Suprapubic skin (tissue), 4 donors: ENCODE measurements around the gene TCAIM. TPM values are rescaled to one million over a fixed set of nuclear protein-coding genes. Genes with fewer than 3 reads are reported as not detected.
"Not testable (repeated sequence)": the region's sequence is repeated elsewhere in the genome, so short reads cannot be mapped to it uniquely, and the experiment has no call there.

Source experiments
- DNase-seq, 2 donors: peaks; one replicate each; pipeline ENCODE4 v3.0.0-alpha.2; 2019; ENCODE audit warnings: low spot score in 2 of 2
- H3K27ac ChIP-seq: fragments of 200-600 bp; sonication (generic); one replicate; pipeline ENCODE4 v1.5.1; 2019
- H3K27me3 ChIP-seq: fragments of 200-600 bp; sonication (generic); one replicate; pipeline ENCODE4 v1.5.1; 2019
- H3K36me3 ChIP-seq: fragments of 200-600 bp; sonication (generic); one replicate; pipeline ENCODE4 v1.5.1; 2019
- H3K4me1 ChIP-seq: fragments of 200-600 bp; sonication (generic); one replicate; pipeline ENCODE4 v1.5.1; 2019
- H3K4me3 ChIP-seq: fragments of 200-600 bp; sonication (generic); one replicate; pipeline ENCODE4 v1.5.1; 2019; ENCODE audit warnings: mild to moderate bottlenecking
- H3K9me3 ChIP-seq: fragments of 200-600 bp; sonication (generic); one replicate; pipeline ENCODE4 v1.5.1; 2019
- CTCF ChIP-seq, 2 donors: fragments of 200-600 bp in 1 of 2; fragments of 450-650 bp in 1 of 2; sonication (generic) in 1 of 2; IDR thresholded peaks; one replicate each; pipeline ENCODE4 v1.5.1; 2016 to 2019; ENCODE audit warnings: antibody characterized with exemption in 2 of 2, mild to moderate bottlenecking in 1 of 2, moderate library complexity in 1 of 2
- EP300 ChIP-seq: sonication (generic); formaldehyde crosslinking; IDR thresholded peaks from one replicate; pipeline ENCODE4 v1.6.1; 2017; ENCODE audit warnings: antibody characterized with exemption
- POLR2A ChIP-seq, 2 donors: fragments of 450-650 bp; IDR thresholded peaks; one replicate each; pipeline ENCODE4 v1.6.1; 2017; ENCODE audit warnings: antibody characterized with exemption in 2 of 2, mild to moderate bottlenecking in 2 of 2, moderate library complexity in 2 of 2
- POLR2AphosphoS5 ChIP-seq, 3 donors: sonication (generic); formaldehyde crosslinking; IDR thresholded peaks; one replicate each; pipeline ENCODE4 v1.6.1; 2017; ENCODE audit warnings: antibody characterized with exemption in 3 of 3
- WGBS: methylation state at CpG from one replicate; pipeline ENCODE4 v1.1.5; 2018; 5-methylcytosine and 5-hydroxymethylcytosine counted together
- total RNA-seq, 4 donors: library from RNA; depleted of rRNA; stranded (reverse); fragments of >200 nt; gene quantifications; one replicate each; pipeline ENCODE4 v1.1.0, GENCODE V29; 2016

Gene TCAIM
- total RNA-seq, 4 donors from 2014 or later = 23.3 to 26.9 (median 25.4) TPM

GRCh38 chr3:44395714-44396113, 57.1 kb downstream of the TCAIM start:
- Histone ChIP-seq H3K27ac (no peak overlapping the region), H3K36me3 (peaks cover 25% of the 10 kb centered on the region), H3K27me3 (no peaks in the 10 kb centered on the region), H3K4me1 (no peaks in the 10 kb centered on the region), H3K9me3 (no peaks in the 10 kb centered on the region), H3K4me3 (no peak overlapping the region)
- TF ChIP-seq POLR2AphosphoS5 (IDR thresholded peaks at IDR 0.05) (no peak), POLR2A (IDR thresholded peaks at IDR 0.05) (no peak), CTCF (IDR thresholded peaks at IDR 0.05) (no peak), EP300 (no peak)
- no peak for DNase-seq
- 90% methylated on average over 9 of the region's 9 CpGs for WGBS

- 91% methylated on average over 9 of the region's 9 CpGs for WGBS
- Histone ChIP-seq H3K27me3 (no peaks in the 10 kb centered on the region), H3K36me3 (peaks cover 28% of the 10 kb centered on the region)
These were observed 57.9 kb downstream of the TCAIM start for GRCh38 chr3:44396200-44397171.

GRCh38 chr3:44398271-44398670, 59.7 kb downstream of the TCAIM start:
- DNase-seq, H3K27me3 ChIP-seq, H3K4me3 ChIP-seq, H3K9me3 ChIP-seq, H3K4me1 ChIP-seq, H3K27ac ChIP-seq: not testable (repeated sequence)
- peaks cover 37% of the 10 kb centered on the region for H3K36me3 ChIP-seq
- WGBS = 95% methylated on average over 8 of the region's 8 CpGs

More at GRCh38 chr3:44396200-44397171, 57.9 kb downstream of the TCAIM start:
- no peak for DNase-seq
- Histone ChIP-seq H3K27ac (no peak overlapping the region), H3K4me1 (no peaks in the 10 kb centered on the region), H3K9me3 (no peaks in the 10 kb centered on the region), H3K4me3 (no peak overlapping the region)
- TF ChIP-seq POLR2AphosphoS5 (IDR thresholded peaks at IDR 0.05) = no peak
- TF ChIP-seq CTCF (IDR thresholded peaks at IDR 0.05) = no peak
- no peak for TF ChIP-seq EP300
- TF ChIP-seq POLR2A (IDR thresholded peaks at IDR 0.05) = no peak

GRCh38 chr3:44398853-44399252, 60.3 kb downstream of the TCAIM start:
- Histone ChIP-seq H3K27ac (no peak overlapping the region), H3K27me3 (no peaks in the 10 kb centered on the region), H3K36me3 (peaks cover 36% of the 10 kb centered on the region), H3K4me1 (no peaks in the 10 kb centered on the region), H3K4me3 (no peak overlapping the region), H3K9me3 (no peaks in the 10 kb centered on the region)
- no peak for DNase-seq
- WGBS = 85% methylated on average over 4 of the region's 4 CpGs
- no peak for TF ChIP-seq POLR2A (IDR thresholded peaks at IDR 0.05)
- no peak for TF ChIP-seq EP300
- TF ChIP-seq CTCF (IDR thresholded peaks at IDR 0.05) = no peak
- TF ChIP-seq POLR2AphosphoS5 (IDR thresholded peaks at IDR 0.05) = no peak

- no peaks in the 10 kb centered on the region for H3K4me1 ChIP-seq
- H3K9me3 ChIP-seq = no peaks in the 10 kb centered on the region
- TF ChIP-seq POLR2AphosphoS5 (IDR thresholded peaks at IDR 0.05) (no peak), POLR2A (IDR thresholded peaks at IDR 0.05) (no peak), CTCF (IDR thresholded peaks at IDR 0.05) (no peak), EP300 (no peak)
- no peak overlapping the region for H3K27ac ChIP-seq
- no peak overlapping the region for H3K4me3 ChIP-seq
- WGBS = 69% methylated on average over 2 of the region's 2 CpGs
- H3K36me3 ChIP-seq = peaks cover 30% of the 10 kb centered on the region
- H3K27me3 ChIP-seq = no peaks in the 10 kb centered on the region
- DNase-seq = no peak
These were observed 62.2 kb downstream of the TCAIM start for GRCh38 chr3:44400771-44401170.
